NCI-H510A treated with DMSO at 0.1 percent for 48 hours (cell line): Measurements from ENCODE around the gene DTNB.

ENCODE experiments used
- DNase-seq: peaks from one replicate; lab custom pipeline; 2025; lab: John Stamatoyannopoulos, UW

The DTNB gene

DNA sequence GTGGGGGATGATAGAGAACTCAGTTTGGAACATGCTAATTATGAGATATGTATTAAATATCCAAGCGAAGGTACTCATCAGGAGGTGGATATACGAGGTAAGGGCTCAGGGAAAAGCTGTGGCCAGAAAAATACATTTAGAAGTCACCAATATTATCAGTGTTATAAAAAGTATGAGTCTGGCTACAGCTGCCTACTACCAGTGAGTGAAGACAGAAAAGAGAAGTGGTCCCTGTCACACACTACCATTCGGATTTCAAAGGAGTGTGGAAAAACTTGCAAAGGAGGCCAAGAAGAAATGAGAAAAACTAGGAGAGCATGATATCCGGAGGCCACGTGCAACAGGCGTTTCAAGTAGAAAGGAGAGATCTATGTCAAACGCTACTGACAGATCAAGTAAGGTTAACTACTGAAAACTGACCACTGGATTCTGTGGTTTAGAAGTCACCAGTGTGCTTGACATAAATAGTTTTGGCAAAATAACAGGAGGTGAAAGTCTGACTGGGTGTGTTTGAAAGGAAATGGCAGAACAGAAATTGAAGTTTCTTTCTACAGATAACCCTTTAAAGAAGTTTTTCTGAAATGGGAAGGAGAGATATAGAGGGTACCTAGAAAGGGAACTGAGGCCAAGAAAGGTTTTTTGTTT, 213.0 kb downstream of the DTNB start:
- no peak for DNase-seq

- DNase-seq: no peak
These were observed 218.4 kb downstream of the DTNB start for GRCh38 chr2:25454824-25455611.

DNA sequence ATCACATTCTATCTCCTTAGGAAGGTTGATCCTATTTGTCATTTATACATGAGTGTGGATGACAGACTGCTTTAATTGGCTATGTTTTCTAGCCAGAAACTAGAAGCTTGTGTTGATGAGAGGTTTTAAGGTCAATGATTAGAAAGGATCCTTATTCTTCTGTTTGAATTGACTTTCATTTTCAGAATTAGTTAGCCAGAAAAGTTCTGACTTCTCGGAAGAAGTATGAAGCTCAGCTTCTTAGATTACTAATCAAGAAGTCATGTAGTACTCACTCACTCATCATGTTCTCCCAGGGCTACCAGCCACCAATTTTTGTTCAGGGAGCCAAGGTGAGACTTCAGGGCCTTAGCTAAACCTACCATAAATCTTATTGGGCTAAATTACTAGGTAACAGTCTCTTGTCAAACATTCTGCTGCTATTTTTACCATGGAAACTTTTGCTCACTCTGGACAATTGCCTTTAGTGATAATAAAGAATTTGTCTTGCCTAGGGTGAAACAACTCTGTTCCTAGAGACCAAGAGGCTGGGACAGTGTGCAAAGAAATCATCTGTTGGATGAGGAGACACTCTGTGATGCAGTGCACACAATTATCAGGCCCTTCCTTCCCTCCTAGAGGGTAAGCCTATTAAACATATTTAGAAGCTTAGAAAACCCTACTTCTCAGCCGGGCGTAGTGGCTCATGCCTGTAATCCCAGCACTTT, 220.0 kb downstream of the DTNB start:
- DNase-seq: no peak

DNA sequence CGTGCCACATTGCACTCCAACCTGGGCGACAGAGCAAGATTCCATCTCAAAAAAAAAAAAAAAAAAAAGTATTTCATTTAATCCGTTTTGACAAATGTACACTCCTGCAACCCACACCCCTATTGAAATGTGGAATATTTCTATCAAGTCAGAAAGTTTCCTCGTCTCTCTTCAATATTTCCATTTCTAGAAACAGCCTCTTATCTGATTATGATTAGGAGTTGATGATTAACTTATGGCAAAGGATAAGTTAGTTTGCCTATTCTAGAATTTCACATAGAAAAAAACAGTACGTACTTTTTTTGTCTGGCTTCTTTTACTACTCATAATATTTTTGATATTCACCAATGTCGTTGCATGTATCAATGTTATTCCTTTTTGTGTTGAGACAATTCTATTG, 224.6 kb downstream of the DTNB start:
- DNase-seq: no peak

DNA sequence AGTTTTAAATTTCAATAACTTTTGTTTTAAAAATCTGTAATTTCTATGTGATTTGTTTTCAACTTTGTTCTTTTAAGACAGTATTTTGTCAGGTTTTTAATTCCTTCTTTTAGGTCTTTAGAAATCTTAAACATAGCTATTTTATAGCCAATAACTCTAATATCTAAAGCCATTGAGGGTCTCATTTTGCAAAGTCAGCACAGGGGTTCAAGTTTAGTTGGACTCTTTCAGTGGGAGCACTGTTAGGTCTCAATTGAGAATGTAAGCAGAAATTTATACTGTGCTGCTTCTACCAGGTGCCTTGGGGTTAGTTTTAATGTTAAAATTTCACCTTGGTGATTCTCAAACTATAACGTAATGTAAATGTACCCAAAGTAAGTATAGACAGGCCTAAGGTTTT, 226.4 kb downstream of the DTNB start:
- no peak for DNase-seq

GRCh38 chr2:25446122-25446521, 227.3 kb downstream of the DTNB start:
- no peak for DNase-seq

GRCh38 chr2:25445464-25445863, 227.9 kb downstream of the DTNB start:
- no peak for DNase-seq

DNA sequence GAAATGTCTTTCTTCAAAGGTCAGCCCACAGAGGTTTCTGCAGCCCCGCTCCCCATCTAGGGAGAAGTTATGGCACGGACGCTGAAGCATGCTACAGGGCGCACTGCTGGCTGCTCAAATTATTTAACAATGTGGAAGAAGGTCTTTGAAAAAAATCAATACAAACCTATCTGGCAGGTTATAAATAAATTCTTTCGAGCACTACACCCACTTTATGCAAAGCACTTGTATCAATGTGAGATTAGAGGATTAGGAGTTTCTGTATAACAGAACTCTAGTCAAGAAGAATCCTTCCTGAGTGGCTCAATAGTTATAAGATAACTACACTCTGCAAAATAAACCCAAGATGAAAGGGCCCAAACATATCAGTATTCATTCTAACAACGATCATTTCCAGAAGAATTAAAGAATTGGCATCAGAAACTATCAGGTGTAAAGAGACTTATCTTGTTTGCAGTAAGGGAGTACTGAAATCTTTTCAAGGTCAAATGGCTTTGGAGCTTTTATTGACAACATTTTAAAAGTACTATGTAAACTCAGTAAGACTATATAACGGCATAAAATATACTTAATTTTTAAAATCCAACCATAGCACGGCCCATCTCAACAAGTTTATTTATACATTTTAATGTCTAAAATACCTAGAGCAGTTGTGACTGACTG, 228.6 kb downstream of the DTNB start:
- no peak for DNase-seq

GRCh38 chr2:25443766-25444165, 229.6 kb downstream of the DTNB start:
- DNase-seq: no peak

DNA sequence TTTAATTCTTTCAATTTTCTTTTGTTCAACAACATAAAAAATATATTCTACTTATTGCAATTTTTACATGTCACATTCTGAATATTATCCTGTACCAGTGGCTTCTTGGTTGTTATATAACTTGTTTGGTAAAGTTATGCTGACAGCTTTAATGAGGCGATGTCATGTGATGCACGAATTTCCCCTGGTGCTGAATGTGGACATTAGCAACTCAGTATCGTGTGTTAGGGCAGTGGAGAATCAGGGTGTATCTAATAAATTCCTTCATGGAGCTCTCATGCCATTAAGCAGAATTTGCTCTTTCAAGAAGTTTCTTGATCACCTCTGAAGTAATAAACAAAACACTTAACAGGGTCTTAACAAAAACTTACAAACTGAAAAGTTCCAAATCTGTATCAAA, 232.0 kb downstream of the DTNB start:
- DNase-seq: no peak

GRCh38 chr2:25438793-25439192, 234.6 kb downstream of the DTNB start:
- DNase-seq: no peak

DNA sequence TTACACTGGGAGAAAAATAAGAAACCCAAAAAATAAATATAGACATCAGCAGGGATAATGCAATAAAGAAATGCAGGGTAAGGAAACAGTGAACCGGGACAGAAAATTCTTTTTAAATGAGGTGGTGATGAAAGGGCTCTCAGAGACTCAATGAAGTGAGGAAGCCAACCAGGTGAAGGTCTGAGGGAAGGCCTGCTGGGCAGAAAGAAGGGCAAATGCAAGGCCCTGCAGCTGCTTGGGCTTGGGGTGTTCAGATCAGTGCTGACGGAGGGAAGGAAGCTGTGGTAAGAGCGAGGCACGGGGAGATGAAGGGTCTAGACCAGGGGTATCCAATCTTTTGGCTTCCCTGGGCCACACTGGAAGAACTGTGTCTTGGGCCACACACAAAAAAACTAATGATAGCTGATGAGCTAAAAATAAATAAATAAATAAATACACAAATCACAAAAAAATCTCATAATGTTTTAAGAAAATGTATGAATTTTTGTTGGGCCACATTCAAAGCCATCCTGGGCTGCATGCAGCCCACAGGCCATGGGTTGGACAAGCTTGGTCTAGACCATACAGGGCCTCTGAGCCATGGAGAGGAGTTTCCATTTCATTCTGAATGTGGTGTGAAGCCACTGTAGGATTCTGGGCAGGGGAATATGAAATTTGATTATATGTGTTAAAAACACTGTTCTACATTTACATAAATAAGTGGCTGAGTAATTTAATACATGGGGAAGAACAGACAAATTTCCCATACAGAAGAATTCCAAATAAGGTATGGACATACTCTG, 235.3 kb downstream of the DTNB start:
- DNase-seq: no peak

GRCh38 chr2:25435421-25435820, 238.0 kb downstream of the DTNB start:
- no peak for DNase-seq

DNA sequence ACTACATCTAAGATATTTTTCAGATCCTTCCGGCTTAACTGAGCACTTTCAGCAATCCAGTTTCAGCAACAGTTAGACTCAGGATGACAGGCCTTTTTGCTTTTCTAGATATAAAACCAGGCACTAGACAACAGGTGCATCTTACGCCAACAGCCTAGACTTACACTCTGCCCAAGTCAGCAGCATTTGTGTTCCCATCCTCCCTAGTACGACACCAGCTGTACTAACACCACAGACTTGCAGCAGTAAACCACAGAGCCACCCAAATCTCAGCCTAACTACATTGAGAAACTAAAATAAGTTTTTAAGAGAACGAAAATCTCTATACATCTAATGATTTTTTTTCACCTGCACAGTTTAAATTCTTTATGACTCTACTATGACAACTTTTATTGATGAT, 241.8 kb downstream of the DTNB start:
- DNase-seq: no peak

- no peak for DNase-seq
These were observed 242.8 kb downstream of the DTNB start for GRCh38 chr2:25430556-25430955.

- no peak for DNase-seq
These were observed 247.1 kb downstream of the DTNB start for GRCh38 chr2:25426326-25426725.

DNA sequence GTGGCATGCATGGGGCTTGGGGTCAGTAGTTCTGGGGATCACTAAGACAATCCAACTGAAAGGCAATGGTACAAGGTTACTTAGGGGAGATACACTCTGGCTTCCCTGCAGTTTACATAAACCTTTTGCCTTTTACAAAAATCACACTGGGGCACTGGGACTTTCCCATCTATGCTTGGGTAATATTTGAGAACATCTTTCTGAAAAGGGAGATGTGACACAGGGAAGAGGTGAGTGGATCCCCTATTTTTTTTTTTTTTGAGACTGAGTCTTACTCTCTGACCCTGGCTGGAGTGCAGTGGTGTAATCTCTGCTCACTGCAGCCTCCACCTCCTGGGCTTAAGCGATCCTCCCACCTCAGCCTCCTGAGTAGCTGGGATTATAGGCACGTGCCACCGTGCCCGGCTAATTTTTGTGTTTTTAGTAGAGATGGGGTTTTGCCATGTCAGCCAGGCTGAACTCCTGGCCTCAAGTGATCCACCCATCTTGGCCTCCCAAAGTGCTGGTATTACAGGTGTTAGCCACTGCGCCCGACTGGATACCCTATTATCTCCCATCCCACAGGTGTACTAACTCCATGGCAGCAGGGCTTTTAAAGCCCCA, 248.8 kb downstream of the DTNB start:
- no peak for DNase-seq

GRCh38 chr2:25421820-25422411, 251.5 kb downstream of the DTNB start:
- DNase-seq: no peak

GRCh38 chr2:25421289-25421688, 252.1 kb downstream of the DTNB start:
- DNase-seq: no peak

DNA sequence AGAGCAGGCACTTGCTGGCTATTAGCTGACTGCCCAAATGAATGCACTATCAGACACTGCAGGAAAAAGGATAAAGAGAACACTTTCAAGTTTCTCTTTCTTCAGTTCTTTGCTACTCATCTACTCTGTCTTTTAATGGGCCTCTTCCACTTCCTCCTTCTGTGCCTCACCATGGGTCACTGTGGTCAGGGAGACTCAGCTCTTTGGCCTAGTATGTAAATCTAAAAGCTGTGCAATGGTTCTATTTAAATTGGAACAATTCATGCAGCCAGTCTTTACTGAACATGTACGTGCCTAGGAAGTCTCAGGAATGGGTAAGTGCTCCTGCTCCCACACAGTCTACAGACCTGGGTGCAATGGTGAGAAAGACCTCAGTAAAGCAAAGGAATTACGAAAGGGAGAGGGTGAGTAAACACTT, 252.5 kb downstream of the DTNB start:
- no peak for DNase-seq

DNA sequence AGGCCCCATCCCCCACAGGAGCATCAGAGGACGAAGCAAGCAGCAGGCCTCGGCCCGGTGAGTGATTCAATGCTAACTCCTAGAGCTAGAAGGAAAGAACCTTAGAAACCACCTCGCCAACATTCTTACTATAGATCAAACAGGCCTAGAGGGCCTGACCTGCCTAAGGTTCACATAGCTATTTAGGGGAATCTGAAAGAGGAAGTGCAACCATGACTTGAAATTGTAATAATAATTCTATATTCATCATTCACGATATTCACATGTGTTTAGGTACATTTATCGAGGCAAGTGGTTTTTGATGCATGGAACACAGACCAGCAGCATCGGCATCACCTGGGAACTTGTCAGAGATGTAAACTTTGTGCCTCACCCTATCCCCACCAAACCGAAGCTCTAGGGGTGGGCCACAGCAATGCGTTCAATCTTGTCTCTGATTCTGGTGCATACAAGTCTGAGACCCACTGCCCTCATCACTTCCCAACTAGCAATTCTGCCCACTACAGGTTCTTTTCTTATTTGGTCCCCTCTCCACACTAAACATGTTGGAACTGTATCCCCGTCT, 253.6 kb downstream of the DTNB start:
- no peak for DNase-seq
